Kidney (tissue), 14 donors: Measurements from ENCODE around the gene CRTC2. TPM values are rescaled to one million over a fixed set of nuclear protein-coding genes. Genes with fewer than 3 reads are reported as not detected.

ENCODE experiments used
- DNase-seq, 5 donors: peaks; one replicate each; pipeline ENCODE4 v3.0.0-alpha.2; 2013 to 2020
- FAIRE-seq: peaks from 2 replicates; lab custom pipeline; 2012; peaks lifted over from hg19 to GRCh38; lab: Jason Lieb, UNC
- H3K27ac ChIP-seq, 2 donors: one replicate each; pipeline ENCODE4 v1.7.0; 2013; ENCODE audit warnings: low read depth in 2 of 2, low read length in 2 of 2, inconsistent platforms in 1 of 2
- H3K27me3 ChIP-seq: one replicate; pipeline ENCODE4 v1.7.1; 2013; ENCODE audit warnings: low read length, inconsistent platforms; ENCODE audit not compliant: control insufficient read depth, insufficient read depth
- H3K36me3 ChIP-seq, 3 donors: one replicate each; pipeline versions ENCODE4 v1.7.0 to v1.7.1; 2013; ENCODE audit warnings: low read length in 3 of 3, control low read depth in 1 of 3, inconsistent platforms in 1 of 3; ENCODE audit not compliant: insufficient read depth in 3 of 3, control insufficient read depth in 2 of 3
- H3K4me1 ChIP-seq, 3 donors: one replicate each; pipeline versions ENCODE4 v1.7.0 to v1.7.1; 2013; ENCODE audit warnings: low read length in 3 of 3, inconsistent platforms in 1 of 3, low read depth in 1 of 3; ENCODE audit not compliant: control insufficient read depth in 2 of 3, insufficient read depth in 2 of 3
- H3K4me3 ChIP-seq, 3 donors: one replicate each; pipeline versions ENCODE4 v1.7.0 to v1.8.1; 2013; ENCODE audit warnings: low read length in 3 of 3, control low read depth in 1 of 3, inconsistent platforms in 1 of 3
- H3K9ac ChIP-seq, 3 donors: one replicate each; pipeline versions ENCODE4 v1.7.0 to v1.7.1; 2013; ENCODE audit warnings: low read length in 3 of 3, control low read depth in 1 of 3, inconsistent platforms in 1 of 3
- H3K9me3 ChIP-seq, 3 donors: one replicate each; pipeline versions ENCODE4 v1.7.0 to v1.7.1; 2013; ENCODE audit warnings: low read length in 3 of 3, control low read depth in 1 of 3, inconsistent platforms in 1 of 3; ENCODE audit not compliant: control insufficient read depth in 2 of 3, insufficient read depth in 1 of 3
- CTCF ChIP-seq: IDR thresholded peaks from 3 replicates; pipeline ENCODE4 v1.5.1; 2012; ENCODE audit warnings: mild to moderate bottlenecking, moderate library complexity, borderline replicate concordance; ENCODE audit not compliant: insufficient read depth; ENCODE audit errors: extremely low read depth
- intact Hi-C: fragments of 100-400 bp; cut with DNase I; formaldehyde crosslinking; loops from one replicate; pipeline ENCODE4 v1.11.1; 2022
- polyA plus RNA-seq: library from polyadenylated mRNA; stranded (reverse); fragments of 350-450 nt; fragmentation: Illumina TruSeq; extraction: RNeasy Lipid Tissue Mini Kit (QIAGEN cat#74804); gene quantifications from one replicate; pipeline ENCODE4 v1.2.3, GENCODE V29; 2014; ENCODE audit warnings: low read depth, low replicate concordance; ENCODE audit not compliant: insufficient read depth
- total RNA-seq: library from RNA; stranded (reverse); fragmentation: NEBNext Ultra II Directional; extraction: Animal tissue kit (Norgen Biotek cat#: 25700); gene quantifications from one replicate; pipeline ENCODE4 v1.2.1, GENCODE V29; 2021
- donor health status: control.
- donor health status: control.
- donor health status: control.
- donor health status: control.
- donor health status: control.
- donor health status: DM: yes; HTN: yes; CAD: no.
- donor health status: Normal renal cell carcinoma (clear cell type).

CRTC2 gene
- total and polyA plus RNA-seq, 2 donors from 2014 or later, result 28.6 to 44.8 TPM

GRCh38 chr1:153963030-153963849, 4.8 kb upstream of the CRTC2 start, which contains the start of gene SLC39A1:
SLC39A1 (minus strand) TSS chr1:153963537; CDS start chr1:153962715, 822 bp downstream.
- Histone ChIP-seq H3K27ac (peak within 1 kb of the TSS; percentile 96 to 99), H3K4me1 (peaks cover 0 to 25% (median 12%) of the 10 kb centered on the region in 3 donors), H3K36me3 (peaks cover 0 to 13% (median 5%) of the 10 kb centered on the region in 3 donors), H3K27me3 (no peaks in the 10 kb centered on the region), H3K4me3 (peak within 1 kb of the TSS; percentile 66 to 94 (median 72)), H3K9ac (peak within 1 kb of the TSS; percentile 61 to 99 (median 97)), H3K9me3 (no peaks in the 10 kb centered on the region)
- no peak for TF ChIP-seq CTCF
- FAIRE-seq, result no peak
- intact Hi-C loops, result no loop called here
- DNase-seq, result peak; percentile 99 to 100 (median 99)

GRCh38 chr1:153962088-153963029, 3.9 kb upstream of the CRTC2 start:
- DNase-seq (peak in 2 of 5 donors; percentile 16 to 82), FAIRE-seq (no peak)
- Histone ChIP-seq H3K4me1 (peaks cover 0 to 28% (median 10%) of the 10 kb centered on the region in 3 donors), H3K9ac (peak overlapping the region; percentile 31 to 99 (median 97)), H3K27ac (peak overlapping the region; percentile 96 to 99), H3K27me3 (no peaks in the 10 kb centered on the region), H3K4me3 (peak overlapping the region; percentile 66 to 94 (median 68)), H3K9me3 (no peaks in the 10 kb centered on the region), H3K36me3 (peaks cover 0 to 13% (median 5%) of the 10 kb centered on the region in 3 donors)
- intact Hi-C loops, result no loop called here
- TF ChIP-seq CTCF, result no peak

GRCh38 chr1:153961421-153961820, 3.0 kb upstream of the CRTC2 start:
- intact Hi-C loops, result no loop called here
- Histone ChIP-seq H3K4me3 (peak overlapping the region in 1 of 3 donors; percentile 66), H3K4me1 (peaks cover 0 to 36% (median 19%) of the 10 kb centered on the region in 3 donors), H3K27ac (peak overlapping the region; percentile 77 to 99), H3K9ac (peak overlapping the region in 1 of 3 donors; percentile 97), H3K9me3 (no peaks in the 10 kb centered on the region), H3K27me3 (no peaks in the 10 kb centered on the region), H3K36me3 (peaks cover 0 to 13% (median 5%) of the 10 kb centered on the region in 3 donors)
- DNase-seq (no peak), FAIRE-seq (no peak)
- TF ChIP-seq CTCF, result no peak
